ENCODE data around the gene ALG3.
"Not testable (repeated sequence)": the region's sequence is repeated elsewhere in the genome, so short reads cannot be mapped to it uniquely, and the experiment has no call there.

- not testable (repeated sequence) for TF ChIP-seq ZNF384 (IDR thresholded peaks at IDR 0.05; ENCODE audit: low read depth, low read length); CTCF (IDR thresholded peaks at IDR 0.05 in 2 of 3, conservative IDR thresholded peaks at IDR 0.05 in 1 of 3; ENCODE audit: insufficient read depth in 2 of 3, low read depth in 1 of 3, low read length in 3 of 3)
Measured at GRCh38 chr3:184267249-184267648, 18.5 kb upstream of the ALG3 start.

Data from K562 (cell line).